Measurements from ENCODE around the gene PRRG3.

The PRRG3 gene

GRCh38 chrX:151745651-151746050 is 50.4 kb downstream of the PRRG3 start:
- no peak for DNase-seq

GRCh38 chrX:151746502-151746901 is 51.2 kb downstream of the PRRG3 start:
- no peak for DNase-seq

- DNase-seq, result no peak
Observed at GRCh38 chrX:151750511-151750910, 55.3 kb downstream of the PRRG3 start.

GRCh38 chrX:151752847-151753246 is 57.6 kb downstream of the PRRG3 start:
- DNase-seq, result no peak

DNA sequence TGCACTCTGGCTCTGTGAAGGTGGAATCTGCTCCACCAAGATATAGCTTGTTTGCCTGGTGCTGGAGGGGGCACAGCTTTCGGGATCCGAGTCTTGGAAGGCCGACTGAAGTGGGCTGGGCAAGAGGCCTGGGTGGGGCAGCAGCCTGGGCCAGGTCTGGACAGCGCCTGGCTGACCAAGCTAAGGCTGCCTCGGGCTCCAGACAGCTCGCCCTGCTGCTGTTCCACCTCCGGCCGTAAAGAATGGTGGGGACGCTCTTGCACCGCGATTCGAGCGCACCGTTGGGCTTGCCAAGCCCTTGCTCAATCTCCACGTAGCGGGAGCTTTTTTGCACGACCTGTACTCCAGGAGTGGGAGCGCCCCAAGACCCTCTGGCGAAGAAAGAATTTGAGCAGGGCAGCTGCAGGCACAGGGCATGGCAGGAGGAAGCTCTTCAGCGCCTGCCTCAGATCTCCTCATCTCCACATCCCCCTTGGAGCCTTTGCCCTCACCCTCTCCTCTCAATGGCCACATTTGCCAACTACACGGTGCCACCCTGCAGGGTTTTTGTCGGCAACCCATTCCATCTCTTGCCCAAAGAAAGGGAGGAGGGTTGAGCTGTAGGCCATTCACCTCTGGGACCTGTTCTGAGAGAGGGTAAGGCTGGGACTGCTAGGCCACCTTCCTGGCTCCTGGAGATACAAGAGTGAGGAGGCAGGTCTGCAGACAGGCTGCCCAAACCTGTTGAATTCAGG is 58.2 kb downstream of the PRRG3 start:
- DNase-seq, result peak; percentile 80

DNA sequence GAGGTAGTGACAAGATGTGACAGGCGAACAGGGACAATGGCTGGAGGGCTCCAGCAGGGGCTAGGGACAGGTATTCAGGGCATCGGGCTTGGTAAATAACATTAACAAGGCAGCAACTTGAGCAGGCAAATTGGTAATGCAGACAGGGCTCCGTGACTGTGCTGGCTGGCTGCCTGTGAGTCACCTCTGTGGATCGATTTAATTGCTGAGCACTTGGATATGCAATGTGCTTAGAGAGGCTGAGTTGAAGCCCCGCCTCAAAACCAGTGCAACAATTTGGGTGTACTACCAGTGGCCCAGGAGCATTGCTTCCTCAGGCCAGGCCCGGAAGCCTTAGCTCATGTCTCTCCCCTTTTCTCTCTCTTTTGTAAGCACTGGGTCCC is 58.8 kb downstream of the PRRG3 start:
- no peak for DNase-seq

GRCh38 chrX:151754641-151755215 is 59.5 kb downstream of the PRRG3 start:
- no peak for DNase-seq
